HG03558 (cell line): ENCODE results near the gene MYO18A.
"Not testable (repeated sequence)": the region's sequence is repeated elsewhere in the genome, so short reads cannot be mapped to it uniquely, and the experiment has no call there.

ENCODE experiments used
- ATAC-seq: cut with Tn5 transposase; IDR thresholded peaks from one replicate; pipeline ENCODE4 v1.9.1; 2021; ENCODE audit warnings: moderate number of reproducible peaks; ENCODE audit not compliant: unreplicated experiment; ENCODE audit errors: extremely low read depth

Gene MYO18A

GRCh38 chr17:29168759-29169126 lies 11.5 kb downstream of the MYO18A start:
- ATAC-seq, result not testable (repeated sequence)

DNA sequence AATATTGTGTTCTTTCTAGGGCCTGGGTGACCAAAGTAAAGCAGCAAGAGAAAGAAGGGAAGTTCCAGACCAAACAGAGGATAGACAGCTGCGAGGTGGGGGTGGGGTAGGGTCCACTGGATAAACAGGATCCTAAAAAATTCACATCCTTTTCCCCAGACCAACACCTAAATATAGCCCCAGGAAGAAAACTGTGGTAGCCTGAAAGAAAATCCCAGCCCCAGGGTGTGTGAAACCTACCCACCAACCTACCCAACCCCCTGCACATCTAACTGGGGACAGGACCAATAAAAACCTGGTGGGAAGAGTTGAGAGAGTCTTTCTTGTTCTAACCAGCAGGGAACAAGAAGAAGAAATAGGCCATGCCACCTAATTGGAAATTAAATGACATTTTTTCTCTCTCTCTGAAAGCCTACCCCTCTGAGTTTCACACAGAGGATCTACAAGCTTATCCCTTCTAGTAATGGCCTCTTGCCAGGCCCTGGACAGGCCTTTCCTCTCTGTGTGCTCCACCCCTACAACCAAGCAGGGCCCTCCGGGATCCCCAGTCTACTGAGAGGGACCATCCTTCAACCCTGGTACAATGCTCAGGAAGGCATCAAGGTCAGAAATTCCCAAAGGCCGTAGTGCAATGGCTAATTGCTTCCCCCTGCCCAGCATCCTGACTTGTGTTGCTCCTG lies 12.0 kb downstream of the MYO18A start:
- no peak for ATAC-seq

DNA sequence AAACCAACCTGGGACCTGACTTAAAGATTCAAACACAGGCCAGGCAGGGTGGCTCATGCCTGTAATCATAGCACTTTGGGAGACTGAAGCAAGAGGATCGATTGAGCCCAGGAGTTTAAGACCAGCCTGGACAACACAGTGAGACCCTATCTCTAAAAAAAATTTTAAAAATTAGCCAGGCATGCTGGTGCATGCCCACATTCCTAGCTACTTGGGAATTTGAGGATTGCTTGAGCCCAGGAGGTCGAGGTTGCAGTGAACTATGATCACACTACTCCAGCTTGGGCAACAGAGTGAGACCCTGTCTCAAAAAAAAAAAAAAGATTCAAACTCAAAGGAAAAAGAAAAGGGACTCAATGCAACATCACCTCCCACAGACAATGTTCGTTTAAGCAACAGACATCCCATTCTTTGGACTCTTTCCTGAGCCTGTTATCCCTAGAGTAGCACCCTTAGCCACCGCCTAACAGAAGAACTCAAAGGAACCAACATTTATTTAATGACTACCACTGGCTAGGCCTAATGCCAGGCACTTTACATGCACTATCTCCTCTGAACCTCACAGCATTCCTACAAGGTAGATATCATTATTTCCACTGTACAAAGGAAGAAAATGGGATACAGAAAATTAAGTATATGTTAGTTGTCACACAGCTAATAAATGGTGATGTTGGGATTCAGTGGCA lies 12.7 kb downstream of the MYO18A start:
- ATAC-seq, result no peak

- no peak for ATAC-seq
Observed at GRCh38 chr17:29166507-29166887, 13.7 kb downstream of the MYO18A start.

- no peak for ATAC-seq
Observed at GRCh38 chr17:29165800-29166506, 14.2 kb downstream of the MYO18A start.

DNA sequence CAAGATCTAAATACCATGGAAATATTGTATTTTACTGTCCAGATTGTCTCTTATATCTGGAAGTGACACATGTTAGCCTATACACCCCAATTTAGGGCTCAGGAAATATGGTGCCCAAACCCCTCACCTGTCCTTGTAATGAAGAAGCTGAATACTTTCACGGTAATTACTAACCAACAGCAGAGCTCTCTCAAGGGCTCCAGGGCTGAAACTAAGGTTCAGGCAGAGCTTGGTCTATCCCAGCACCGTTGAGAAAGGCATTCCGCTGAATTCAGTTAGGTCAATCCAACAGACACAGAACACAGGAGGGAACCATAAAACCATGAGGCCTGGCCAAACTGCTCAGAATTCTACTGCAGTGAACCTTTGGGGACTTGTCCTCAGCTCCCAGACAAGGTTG lies 14.9 kb downstream of the MYO18A start:
- ATAC-seq, result no peak

DNA sequence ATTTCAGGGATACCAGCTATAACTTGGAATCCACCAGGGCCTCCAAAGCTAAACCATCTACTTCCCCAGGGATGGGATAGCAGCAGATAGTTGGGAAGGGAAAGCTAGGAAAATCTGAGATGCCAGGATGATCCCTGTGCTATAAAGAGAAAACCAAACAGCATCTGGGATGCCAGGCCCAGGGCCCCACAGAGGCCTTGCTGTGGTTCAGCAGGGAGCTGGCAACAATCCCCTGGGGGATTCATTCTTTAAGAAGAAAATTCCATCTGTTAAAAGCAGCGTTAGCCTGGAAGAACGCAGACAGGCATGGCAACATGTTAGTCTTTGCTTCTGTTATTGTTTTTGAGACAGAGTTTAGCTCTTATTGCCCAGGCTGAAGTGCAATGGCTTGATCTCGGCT lies 16.6 kb downstream of the MYO18A start:
- no peak for ATAC-seq

GRCh38 chr17:29162909-29163341 lies 17.3 kb downstream of the MYO18A start:
- ATAC-seq, result no peak

- no peak for ATAC-seq
Observed at GRCh38 chr17:29162082-29162908, 17.9 kb downstream of the MYO18A start.

DNA sequence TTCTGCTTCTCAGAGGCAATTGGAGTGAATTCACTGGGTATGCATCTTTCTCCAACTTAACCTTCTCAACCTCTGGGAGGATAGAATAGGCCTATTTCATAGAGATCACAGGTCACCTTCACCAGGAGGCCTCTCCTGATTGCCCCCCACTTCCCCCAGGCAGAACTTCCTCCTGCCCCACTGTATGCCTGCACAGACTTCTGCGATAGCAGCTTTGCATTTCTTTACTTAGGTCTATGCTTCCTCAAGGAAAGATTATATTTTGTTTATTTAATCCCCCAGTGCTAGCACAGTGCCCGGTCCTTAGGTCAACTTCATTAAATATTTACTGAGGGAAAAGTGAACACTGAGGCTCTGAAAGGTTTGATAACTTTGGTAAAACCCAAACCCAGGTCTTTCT lies 19.9 kb downstream of the MYO18A start:
- no peak for ATAC-seq

- no peak for ATAC-seq
Observed at GRCh38 chr17:29159306-29159860, 20.8 kb downstream of the MYO18A start.

DNA sequence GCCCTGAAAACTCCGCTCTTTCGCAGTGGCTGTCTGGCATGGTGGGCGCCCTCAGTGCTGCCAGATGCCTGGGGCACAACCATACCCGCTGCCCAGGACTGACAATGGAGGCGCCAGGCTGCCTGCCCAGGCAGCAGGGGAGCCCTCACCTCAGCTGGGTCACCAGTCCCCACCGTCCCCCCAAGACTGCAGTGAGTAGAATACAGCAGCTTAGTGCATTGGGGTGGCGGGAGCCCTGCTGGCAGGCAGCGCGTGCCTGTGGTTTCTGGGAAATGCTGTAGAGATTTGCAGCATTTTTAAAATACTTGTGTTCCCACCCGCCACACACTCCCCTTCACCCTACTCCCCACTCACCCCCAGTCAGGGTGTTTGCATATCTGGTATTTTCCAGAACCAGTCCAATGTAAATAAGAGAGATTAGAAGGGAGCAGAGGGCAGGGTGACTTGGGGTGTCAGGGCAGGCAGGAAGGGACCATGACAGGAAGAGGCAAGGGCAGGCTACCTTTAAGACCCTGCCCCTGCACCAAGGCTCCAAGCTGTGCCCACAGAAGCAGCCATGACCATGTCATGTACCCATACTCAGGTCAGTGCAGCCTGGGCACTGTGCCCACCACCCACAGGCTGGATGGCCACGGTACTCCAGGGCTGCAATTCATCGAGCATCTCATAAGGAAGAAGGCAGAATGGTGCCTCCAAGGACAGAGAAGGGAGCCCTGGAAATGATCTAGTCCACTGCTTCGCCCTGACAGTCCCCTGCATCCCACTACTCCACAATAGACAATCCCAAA lies 21.5 kb downstream of the MYO18A start:
- ATAC-seq, result no peak

- no peak for ATAC-seq
Observed at GRCh38 chr17:29158096-29158487, 22.1 kb downstream of the MYO18A start.

DNA sequence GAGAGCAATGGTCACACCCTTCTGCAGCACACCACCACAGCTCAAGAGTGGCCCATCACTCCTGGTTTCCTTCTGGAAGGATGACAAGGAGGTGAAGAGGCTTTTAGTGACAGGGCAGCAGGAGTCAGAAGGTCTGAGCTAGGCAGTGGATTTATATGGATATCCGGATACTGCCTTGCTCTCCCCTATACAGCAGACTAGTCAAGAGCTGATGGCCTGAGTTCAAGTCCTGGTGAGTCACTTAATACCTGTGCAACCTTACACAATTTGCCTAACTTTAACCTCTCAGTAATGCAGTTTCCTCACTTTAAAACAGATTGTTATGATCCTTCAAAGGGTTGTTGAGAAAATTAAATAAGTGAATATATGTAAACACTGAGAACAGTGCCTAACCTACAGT lies 22.9 kb downstream of the MYO18A start:
- ATAC-seq, result no peak

DNA sequence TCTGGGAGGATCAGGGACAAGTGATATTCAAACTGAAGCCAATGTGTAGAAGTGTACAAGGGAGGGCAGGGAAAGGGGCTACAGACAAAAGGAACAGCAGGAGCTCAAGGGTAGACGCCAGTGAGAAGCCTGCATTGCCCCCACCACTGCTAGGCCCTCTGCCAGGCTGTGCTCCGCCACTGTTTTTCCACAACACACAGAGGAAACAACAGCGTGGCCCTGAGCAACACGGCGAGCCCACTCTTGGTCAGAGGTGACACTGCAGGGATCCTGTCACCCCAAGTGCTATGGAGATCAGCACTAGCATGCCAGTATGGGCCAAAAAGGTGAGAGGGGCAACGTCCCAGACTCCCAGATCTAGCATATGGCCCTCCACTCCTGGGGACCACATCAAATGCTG lies 23.4 kb downstream of the MYO18A start:
- ATAC-seq, result no peak

DNA sequence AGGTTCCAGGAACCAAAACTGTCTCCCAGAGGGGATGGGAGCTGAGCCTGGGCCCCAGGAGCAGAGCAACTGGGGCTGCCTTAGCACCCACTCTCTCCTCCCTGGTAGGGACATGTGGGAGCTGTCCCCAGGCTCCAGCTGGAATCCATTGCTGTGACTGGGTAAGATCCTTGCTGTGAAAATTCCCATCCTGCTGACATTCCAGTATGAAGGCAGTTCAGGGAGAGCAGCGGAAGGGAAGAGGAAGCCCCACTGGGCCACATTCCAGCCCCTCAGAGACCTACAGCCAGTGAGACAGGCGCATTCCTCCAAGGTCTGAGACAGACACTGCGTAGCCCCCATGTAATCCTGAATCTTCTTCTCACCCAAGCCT lies 24.2 kb downstream of the MYO18A start:
- ATAC-seq, result no peak

DNA sequence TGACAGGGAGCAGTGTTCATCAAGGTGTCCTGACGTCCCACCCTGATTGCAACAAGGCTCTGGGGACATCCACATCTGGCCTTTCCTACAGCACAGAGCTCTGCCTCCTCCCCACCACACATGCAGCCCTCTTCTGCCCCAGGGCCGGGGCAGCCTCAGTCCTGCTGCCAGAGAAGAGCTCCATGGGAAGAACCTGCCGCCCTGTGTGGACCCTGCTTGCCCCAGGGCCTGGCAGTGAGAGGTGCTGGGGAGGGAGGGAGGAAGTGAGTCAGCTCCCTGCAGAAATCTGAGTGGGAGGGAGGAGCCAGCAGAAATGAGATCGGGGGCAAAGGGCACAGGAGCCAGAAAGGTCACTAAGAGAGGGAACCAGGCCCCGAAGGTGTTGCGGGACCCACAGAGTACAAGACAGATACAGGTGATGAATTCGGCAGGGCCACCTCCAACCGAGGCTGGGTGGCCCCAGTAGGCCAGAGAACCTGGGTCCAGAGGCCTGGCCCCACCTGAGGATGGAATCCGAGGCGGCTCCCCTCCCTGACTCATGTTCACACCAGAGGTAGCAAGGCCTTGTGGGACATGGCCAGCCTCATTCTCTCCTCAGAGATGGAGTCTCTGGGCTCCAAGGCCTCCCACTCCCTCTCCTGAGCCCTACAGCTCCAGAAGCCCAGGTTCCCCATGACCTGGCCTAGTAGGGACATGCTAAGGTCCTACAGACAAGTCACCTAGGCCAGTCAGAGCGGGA lies 24.8 kb downstream of the MYO18A start:
- no peak for ATAC-seq

- ATAC-seq, result no peak
Observed at GRCh38 chr17:29154516-29155226, 25.5 kb downstream of the MYO18A start.
